ENCODE data around the gene MRTFA.

GRCh38 chr22:40423310-40423688 lies 213.2 kb downstream of the MRTFA start:
- TF ChIP-seq CTCF (IDR thresholded peaks at IDR 0.05) (no peak), POLR2A (IDR thresholded peaks at IDR 0.05) (no peak)
